ENCODE data around the gene KRAS.

The KRAS gene

DNA sequence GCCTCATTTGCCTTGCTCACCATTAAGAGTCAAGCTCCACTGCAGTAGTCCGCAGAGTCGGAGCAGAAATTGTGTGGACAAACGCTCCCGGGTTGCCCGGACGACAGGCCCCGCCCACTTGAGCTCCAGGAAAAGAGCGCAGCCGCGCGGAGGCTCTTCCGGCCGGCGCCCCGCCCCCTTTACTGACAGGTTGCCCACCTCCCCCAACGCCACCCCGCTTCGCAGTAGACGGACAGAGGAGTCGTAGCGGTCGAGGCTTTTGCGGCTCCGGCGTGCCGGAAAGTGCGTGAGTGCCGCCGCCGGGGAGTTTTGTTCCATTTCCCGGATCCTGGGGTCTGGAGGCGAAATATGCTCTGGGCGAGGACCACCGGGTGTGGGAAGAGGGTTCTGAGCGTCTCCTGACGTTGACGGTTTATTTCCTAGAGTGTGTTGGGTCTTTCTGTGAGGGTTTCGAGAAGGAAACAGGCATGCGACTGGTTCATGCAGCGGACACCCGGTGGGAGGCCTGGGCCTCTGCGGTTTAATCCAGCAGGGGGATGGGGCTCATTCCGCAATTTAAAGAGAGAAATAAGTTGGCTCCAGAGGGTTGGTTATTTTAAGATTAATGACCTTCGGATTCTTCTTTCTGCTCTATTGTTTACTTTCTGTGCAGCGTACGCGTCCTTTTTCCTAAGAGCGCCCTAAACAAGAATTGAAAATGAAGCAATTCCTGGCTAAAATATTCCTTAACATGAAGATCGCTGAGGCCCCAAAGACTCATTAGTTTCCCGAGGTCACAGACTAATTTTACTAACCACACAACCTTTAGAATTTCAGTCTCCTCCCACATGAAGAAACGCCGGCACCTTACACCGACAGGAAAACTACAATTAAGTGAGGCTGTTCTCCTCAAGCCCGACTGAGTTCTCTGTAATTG lies 55.4 kb downstream of the KRAS start, which contains the start of the genes DNAI7 and ETFRF1:
DNAI7 (minus strand) TSS at position 105 of the 916 bp plus-strand sequence; CDS start at position 23, 82 bp downstream.
ETFRF1 (plus strand) TSS at position 182 of the 916 bp plus-strand sequence. CDS start 8,720 bp downstream, outside the sequence.
- peak; percentile 75 for DNase-seq (ENCODE audit: low read depth in 2 of 2)

DNA sequence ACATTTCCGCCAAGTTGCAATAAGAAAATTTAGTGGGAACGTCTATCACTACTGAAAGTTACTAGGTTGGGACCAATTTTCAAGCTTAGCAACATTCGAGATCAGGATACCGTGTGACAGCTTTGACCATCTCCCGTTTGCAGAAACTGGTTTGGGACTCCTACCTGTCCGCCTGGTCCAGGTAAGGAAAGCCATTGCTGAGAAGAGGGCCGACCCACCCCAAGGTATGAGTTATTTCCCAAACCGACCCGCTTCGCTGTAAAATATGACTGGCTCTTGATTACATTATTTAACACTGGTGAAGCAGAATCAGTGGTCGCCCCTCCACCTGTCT lies 56.0 kb downstream of the KRAS start:
- DNase-seq (ENCODE audit: low read depth in 2 of 2): no peak

DNA sequence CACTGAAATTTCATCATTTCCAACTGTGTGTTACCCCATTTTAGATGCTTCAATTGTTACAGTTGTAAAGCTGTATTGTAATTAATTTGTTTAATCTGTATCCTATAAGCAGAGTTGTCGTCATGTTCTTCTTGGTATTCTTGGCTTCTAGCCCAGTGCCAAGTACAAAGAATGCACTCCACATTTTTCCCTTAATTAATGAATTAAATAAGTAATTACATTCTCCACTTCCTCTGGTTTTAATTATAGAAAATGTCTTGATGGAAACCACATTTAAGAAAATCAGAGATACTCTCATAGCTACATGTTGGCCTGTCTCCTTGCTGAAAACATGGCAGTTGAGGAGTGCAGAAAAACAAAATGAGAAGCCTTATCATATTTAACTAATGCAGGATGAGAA lies 56.5 kb downstream of the KRAS start:
- peak; percentile 77 to 78 for DNase-seq (ENCODE audit: low read depth in 2 of 2)

DNA sequence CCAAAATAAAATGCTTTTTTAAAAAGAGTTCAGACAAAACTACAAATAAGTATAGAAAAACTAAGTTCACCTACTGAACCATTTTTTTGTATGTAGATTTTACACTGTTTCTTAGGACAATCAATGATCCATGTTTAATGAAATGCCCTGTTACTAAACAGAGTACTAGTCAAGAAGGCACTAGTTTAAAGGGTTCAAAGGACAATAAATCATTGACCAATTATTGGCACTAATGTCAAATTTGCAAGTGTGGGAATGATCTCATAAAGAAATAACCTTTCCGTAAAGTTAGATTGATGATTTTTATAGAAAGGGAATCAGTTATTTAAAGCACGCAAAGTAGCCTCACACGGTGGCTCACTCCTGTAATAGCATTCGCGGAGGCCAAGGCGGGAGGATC lies 59.9 kb downstream of the KRAS start:
- DNase-seq (ENCODE audit: low read depth in 2 of 2): no peak

DNA sequence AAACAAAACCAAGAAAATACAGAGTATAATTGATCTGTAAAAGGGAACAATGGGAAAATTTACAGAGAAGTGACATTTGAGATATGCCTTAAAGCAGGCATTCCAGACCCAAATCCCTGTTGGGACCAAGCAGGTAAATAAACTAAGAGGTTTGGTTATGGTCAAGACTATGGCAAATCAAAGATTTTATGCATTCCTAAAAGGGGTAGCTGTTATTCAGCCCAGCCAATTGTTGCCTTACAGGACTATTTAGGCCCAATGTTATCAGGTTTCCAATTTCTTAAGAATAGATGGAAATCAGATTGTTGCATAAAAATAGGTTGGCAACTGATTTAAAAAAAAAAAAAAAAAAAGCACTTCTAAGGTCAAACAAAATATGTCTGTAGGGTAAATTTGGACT lies 61.1 kb downstream of the KRAS start:
- DNase-seq (ENCODE audit: low read depth in 2 of 2): no peak

DNA sequence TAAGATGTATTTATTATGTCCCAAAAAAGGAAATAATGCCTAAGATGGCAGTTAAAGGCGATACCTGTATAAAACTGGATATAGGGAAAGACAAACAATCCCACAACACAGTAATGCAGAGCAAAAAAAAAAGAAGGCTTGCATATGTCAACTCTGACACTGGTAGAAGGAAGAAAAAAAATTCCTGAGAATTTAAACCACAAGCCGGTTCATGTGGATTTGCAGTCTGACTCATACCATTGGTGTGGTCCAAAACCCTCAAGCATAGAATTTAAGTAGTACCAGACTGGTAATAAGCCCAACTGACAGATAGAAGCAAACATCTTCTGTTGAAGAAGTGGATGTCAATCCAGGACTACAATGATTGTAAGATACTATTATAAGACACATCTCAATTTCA lies 62.9 kb downstream of the KRAS start:
- peak; percentile 89 to 90 for DNase-seq (ENCODE audit: low read depth in 2 of 2)

DNA sequence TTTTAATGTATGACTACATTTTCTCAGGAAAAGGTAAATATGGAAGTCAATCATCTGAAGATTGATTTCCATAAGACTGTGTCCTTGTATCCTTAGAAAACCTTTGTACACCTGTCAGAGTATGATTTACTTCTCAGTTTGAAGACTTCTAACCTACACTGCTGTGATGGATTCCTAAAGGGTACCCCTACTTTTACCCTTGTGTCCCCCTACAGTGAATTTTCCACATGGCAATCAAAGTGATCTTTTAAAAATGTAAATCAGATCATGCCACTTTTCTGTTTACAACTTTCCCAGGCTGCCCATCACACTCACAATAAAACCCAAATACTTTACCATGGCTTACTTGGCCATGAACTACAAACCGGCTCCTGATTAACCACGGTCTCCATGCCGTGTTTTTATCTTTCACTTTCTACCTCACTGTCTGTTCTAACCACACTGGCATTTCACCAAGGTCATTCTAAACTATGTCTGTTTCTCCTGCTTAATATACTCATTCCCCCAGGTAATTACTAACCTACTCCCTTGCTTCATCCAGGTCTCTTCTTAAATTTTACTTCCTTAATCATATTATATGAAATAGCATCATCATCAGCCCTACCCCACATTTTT lies 63.8 kb downstream of the KRAS start:
- DNase-seq (ENCODE audit: low read depth in 2 of 2): no peak

DNA sequence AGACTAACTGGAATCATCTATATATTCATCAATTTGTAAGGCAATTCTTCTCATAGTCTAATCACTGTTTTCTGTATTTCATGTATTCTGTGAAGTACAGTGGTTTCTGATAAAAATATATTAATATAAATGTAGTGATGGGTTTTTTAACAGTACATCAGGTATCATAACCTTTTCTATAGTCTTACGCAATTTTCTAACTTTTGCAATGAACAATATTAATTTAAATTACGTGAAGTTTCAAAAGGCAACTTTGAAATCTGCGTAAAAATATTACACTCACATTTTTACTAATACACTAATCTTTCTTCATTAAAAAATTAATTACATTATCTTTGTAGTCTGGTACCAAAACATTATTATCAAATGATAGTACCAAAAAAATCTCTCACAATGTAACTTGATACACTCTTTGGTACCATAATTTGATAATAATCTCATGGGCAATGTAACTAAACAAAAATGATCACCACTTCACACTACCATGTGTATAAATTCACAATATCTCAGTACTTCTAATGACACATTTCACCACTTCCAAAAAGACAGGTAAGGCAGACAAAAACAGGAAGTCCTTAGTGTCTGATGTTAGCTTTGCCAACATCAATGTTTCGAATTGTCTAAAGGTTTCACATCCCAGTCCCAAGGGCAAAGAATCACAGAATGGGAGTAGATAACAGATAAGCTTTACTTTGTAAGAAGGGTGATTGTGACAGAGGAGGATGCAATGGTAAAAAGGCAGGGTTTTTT lies 64.5 kb downstream of the KRAS start:
- DNase-seq (ENCODE audit: low read depth in 2 of 2): no peak

DNA sequence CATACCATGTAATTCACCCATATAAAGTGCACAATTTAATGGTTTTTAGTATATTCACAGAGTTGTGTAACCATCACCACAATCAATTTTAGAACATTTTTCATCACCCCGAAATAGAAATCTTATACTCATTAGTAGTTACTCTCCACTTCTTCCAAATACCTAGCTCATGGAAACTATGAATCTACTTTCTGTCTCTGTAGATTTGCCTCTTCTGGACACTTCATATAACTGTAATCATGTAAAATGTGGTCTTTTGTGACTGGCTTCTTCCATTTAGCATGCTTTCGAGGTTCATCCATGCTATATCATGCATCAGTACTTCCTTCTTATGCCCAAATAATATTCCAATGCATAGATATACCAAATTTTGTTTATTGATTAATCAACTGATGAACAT lies 66.6 kb downstream of the KRAS start:
- no peak for DNase-seq (ENCODE audit: low read depth in 2 of 2)

DNA sequence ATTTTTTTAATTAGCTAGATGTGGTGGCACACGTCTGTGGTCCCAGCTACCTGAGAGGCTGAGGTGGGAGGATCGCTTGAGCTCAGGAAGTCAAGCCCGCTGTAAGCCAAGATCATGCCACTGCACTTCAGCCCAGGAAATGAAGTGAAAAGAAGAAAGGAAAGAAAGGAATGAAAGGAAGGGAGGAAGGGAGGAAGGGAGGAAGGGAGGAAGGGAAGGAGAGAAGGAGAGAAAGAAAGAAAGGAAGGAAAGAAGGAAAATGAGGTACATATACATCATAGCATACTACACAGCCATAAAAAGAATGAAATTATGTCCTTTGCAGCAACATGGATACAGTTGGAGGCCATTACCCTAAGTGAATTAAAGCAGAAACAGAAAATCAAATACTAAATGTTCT lies 68.0 kb downstream of the KRAS start:
- no peak for DNase-seq (ENCODE audit: low read depth in 2 of 2)

DNA sequence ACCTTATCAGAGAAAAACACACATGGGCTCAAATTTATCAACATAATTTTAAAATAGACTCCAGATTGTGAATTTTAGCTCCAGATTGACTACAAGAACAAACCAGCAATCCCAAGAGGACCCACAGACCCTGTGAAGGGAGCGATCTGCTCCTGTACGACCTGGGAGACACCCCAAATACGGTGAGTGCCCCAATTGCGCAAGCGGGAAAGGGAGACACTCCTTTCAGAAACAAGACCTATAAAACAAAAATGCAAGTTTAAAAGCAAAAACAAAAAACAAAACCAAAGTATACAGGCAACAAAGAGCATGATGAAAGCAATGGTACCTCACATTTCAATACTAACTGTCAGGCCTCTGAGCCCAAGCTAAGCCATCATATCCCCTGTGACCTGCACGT lies 87.9 kb downstream of the KRAS start:
- DNase-seq (ENCODE audit: low read depth in 2 of 2): no peak

DNA sequence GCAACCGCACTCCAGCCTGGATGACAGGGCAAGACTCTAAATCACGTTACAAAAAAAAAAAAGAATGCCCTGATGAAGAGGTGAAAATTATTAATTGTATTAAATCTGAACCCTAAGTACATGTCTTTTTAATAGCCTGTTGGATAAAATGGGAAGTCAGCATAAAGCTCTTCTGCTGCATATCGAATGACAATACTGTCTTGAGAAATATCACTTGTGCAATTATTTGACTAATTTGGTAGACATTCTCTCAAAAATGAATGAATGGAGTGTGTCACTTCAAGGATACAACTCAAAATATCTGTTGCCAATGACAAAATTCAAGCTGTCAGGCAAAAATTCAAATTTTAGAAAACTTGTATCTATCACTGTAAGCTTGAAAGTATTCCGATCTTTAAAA lies 94.7 kb downstream of the KRAS start:
- DNase-seq (ENCODE audit: low read depth in 2 of 2): no peak

DNA sequence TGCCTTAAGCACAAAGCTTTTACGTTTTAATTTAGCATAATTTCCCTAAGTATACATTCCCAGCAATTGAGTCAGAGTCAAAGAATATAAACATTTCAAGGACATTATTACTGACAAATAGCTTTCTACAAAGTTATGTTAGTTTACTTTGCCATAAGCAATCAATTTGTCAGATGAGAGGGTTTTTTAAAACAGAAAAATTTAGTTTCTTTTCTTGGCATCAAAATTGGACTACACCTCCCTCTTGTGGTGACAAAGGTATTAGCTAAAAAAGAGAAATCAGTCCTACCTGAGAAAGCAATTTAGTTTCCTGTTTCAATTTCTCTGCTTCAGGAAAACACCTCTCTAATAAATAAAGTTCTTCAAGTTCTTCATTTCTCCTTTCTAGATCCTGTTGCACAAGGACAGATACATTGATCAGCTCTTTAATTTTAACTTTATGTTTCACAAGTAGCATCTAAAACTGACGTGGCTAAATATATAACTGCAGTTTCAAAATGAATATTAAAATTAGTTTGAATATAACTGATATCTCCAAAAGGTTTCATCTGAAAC lies 95.6 kb downstream of the KRAS start:
- peak; percentile 25 to 37 for DNase-seq (ENCODE audit: low read depth in 2 of 2)

All from fibroblast of skin of left quadriceps (primary cell).